ENCODE data around the gene ASPG. TPM values are rescaled to one million over a fixed set of nuclear protein-coding genes. Genes with fewer than 3 reads are reported as not detected.

ASPG gene
- total and polyA plus RNA-seq, 2 donors (not counting 3 experiments of a cell fraction or from before 2014, with no cell fraction given) = not detected

DNA sequence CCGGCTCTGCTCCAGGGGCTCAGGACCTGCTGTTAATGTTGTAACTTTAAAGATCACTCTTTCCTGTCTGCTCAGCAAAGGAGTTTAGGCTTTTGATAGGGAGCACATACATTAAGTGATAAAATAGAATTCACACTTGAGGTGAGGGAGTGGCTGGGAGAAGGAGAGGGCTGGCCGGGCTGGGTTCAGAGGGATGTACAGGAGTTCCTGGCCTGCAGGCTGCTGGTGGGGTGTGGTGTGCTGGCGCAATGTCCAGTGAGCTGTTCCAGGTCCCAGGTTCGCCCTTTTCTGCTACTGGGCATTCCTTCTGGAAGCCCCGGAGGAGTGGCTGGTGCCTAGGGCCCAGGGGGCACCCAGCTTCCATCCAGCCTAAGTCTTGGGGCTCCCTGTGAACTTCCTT, 70.6 kb downstream of the ASPG start:
- Histone ChIP-seq H3K9ac (replicated peaks; ENCODE audit: extremely low read depth, insufficient read depth, low read length) (no peak overlapping the region), H3K4me3 (replicated peaks in 1 of 3; ENCODE audit: insufficient read depth in 1 of 3, low read depth in 1 of 3, low read length in 3 of 3) (no peak overlapping the region), H3K27ac (ENCODE audit: insufficient read depth, low read depth, low read length) (no peak overlapping the region), H3K9me3 (replicated peaks; ENCODE audit: control insufficient read depth, insufficient read depth, low read length) (no peaks in the 10 kb centered on the region), H2AFZ (ENCODE audit: low read depth, low read length) (no peak overlapping the region), H3K79me2 (ENCODE audit: control insufficient read depth, insufficient read depth, low read length) (no peaks in the 10 kb centered on the region), H3K4me1 (ENCODE audit: control insufficient read depth, extremely low read depth, insufficient read depth, low read length) (peaks cover 12% of the 10 kb centered on the region), H3K36me3 (ENCODE audit: control insufficient read depth in 2 of 2, extremely low read depth in 1 of 2, insufficient read depth in 2 of 2, low read length in 2 of 2) (peaks cover 0 to 12% of the 10 kb centered on the region in 2 experiments), H3K4me2 (ENCODE audit: insufficient read depth, low read length) (no peak overlapping the region), H3K9me1 (replicated peaks; ENCODE audit: control insufficient read depth, extremely low read depth, insufficient read depth, low read length) (no peaks in the 10 kb centered on the region), H3K27me3 (ENCODE audit: control insufficient read depth in 2 of 2, insufficient read depth in 2 of 2, low read length in 2 of 2) (no peaks in the 10 kb centered on the region), H4K20me1 (replicated peaks; ENCODE audit: control insufficient read depth, extremely low read depth, insufficient read depth, low read length) (no peaks in the 10 kb centered on the region)
- dilution Hi-C loops (cut with MboI; ENCODE audit: extremely low pct_ligation_motif_present, low sequenced_read_pairs) (no loop called here), intact Hi-C loops (cut with micrococcal nuclease) (no loop called here)
- ChIA-PET CTCF (interaction anchor here (2.3 kb wide), 1 partner anchor 408 kb away, joined by 7 read pairs; no protein-coding TSS in a partner anchor), POLR2A (no interaction called here)
- DNase-seq (ENCODE audit: low read depth, low spot score) = no peak
- FAIRE-seq = no peak
- no TSS peak for BruUV-seq (replicated peaks)
- TF ChIP-seq MAX (IDR thresholded peaks at IDR 0.05; ENCODE audit: insufficient read depth, insufficient read length) (no peak), GATA2 (IDR thresholded peaks at IDR 0.05; ENCODE audit: insufficient read depth, insufficient read length, low read depth, low read length) (no peak), POLR2AphosphoS5 (IDR thresholded peaks at IDR 0.05; ENCODE audit: insufficient read depth, low read depth, low read length) (no peak), FOS (IDR thresholded peaks at IDR 0.05; ENCODE audit: borderline replicate concordance, insufficient read depth, low read length) (no peak), MYC (IDR thresholded peaks at IDR 0.05; ENCODE audit: low read depth, low read length) (no peak)
- TF ChIP-seq, protein P1, sequence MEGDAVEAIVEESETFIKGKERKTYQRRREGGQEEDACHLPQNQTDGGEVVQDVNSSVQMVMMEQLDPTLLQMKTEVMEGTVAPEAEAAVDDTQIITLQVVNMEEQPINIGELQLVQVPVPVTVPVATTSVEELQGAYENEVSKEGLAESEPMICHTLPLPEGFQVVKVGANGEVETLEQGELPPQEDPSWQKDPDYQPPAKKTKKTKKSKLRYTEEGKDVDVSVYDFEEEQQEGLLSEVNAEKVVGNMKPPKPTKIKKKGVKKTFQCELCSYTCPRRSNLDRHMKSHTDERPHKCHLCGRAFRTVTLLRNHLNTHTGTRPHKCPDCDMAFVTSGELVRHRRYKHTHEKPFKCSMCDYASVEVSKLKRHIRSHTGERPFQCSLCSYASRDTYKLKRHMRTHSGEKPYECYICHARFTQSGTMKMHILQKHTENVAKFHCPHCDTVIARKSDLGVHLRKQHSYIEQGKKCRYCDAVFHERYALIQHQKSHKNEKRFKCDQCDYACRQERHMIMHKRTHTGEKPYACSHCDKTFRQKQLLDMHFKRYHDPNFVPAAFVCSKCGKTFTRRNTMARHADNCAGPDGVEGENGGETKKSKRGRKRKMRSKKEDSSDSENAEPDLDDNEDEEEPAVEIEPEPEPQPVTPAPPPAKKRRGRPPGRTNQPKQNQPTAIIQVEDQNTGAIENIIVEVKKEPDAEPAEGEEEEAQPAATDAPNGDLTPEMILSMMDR (IDR thresholded peaks at IDR 0.05; ENCODE audit: extremely low read depth in 1 of 2, insufficient read depth in 1 of 2, low read depth in 1 of 2, low read length in 2 of 2) = no peak

Data from endothelial cell of umbilical vein (primary cell).